Measurements from ENCODE around the gene ALK.

The ALK gene

DNA sequence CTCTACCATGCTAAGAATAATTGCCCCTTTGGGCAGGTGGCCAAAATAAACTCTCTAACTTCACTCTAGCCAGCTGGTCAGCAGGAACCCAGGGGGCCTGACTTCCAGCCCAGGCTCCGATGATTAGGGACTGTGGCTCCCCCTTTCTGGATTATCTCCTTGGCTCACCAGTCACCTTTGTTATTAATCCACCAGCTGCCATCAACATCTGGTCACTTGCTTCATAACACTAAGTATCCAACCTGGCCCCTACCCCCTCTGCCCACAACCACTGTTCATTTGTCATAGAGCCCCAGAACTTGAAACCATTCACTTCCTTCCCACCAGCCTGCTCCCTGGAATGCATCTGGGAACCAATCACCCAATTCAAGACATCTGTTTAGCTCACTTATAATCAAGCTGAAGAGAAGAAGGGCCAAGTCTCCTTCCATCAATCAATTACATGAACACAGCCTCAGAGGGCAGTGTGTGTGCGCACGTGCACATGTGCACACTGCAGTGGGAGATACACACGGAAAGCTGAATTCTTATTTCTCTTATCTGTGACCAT lies 215.1 kb downstream of the ALK start:
- no peak for DNase-seq

DNA sequence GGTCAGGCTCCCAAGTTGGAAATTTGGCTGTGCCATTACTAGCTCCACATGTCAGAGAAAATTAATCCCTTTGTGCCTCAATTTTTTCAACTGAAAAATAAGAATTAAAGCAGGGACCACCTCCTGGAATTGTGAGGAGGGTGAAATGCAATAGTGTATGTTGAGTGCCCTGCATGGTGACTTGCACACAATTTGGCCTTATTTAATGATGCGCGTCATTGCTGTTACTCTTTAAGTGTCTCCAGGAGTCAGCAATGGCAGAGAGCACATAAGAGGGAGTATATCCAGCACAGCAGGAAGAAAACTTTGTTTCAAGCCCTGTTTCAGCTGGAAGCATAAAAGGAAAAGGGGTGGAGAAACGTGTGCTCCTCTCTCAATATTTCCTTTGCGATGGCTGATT lies 215.8 kb downstream of the ALK start:
- DNase-seq, result no peak

DNA sequence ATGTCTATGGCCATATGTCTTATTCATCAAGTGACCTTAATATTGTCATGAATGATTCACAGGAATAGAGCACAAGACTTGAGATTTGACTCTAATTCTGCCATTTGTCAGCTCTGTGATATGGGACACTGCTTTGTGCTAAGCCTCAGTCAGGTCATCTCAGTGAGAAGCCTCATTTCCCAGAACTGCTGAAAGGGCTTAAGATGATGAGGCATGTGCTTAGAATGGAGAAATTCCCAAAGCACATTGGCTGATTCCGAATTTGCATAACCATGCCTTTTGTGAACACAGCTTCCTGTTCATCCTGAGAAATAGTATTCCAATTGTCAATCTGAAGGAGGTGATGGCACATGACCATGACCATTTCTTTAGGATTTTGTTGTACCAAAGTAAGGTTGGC lies 218.1 kb downstream of the ALK start:
- no peak for DNase-seq

DNA sequence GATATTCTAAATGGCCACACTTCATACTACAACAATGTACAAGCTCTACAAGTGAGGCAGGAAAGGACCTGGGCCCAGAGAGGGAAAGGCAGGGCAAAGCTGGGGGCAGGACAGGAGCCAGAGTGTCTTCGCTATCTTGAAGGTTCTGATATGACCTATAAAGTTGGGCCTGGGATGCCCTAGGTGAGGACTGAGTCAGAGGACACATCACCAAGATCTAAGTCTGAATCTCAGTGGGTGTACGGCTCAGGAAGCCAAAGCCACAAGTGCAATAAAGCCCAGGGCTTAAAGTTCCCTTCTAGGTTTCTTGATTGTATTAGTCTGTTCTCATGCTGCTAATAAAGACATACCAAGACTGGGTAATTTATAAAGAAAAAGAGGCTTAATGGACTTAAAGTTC lies 219.1 kb downstream of the ALK start:
- DNase-seq, result no peak

DNA sequence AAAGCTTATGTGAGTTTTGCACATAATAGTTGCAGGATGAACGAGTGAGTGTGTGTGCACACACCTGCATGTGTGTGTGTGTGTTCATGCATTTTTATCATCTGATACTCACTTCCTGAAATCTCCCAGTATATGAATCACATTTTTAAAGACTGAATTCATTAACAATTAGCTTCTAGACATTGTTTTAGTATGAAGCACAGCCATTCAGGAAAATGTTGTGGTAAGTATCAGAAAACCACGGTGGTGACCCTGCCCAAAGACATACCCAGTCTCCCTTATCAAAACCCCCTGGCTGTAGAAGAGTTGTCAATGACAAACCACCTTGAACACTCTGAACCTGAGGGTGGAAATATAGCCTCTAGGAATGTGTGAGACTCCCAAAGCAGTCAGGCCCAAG lies 220.8 kb downstream of the ALK start:
- no peak for DNase-seq

DNA sequence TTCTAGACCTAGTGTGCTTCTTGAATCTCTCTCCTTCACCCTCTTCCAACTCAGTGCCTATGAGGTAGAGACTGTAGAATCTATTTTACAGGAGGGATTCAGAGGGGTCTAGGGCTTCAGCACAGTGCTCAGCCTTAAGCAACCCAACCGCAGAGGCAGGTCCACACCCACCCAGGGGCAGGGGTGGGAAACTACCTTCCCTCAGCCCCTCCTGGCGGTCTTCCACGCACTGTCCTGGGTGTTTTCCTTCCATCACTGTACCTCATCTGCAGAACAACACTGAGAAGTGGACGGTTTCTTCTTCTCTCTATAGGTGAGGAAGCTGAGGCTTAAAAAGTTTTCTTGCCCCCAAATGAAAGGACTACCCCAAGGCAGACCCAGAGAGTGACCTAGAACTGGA lies 222.3 kb downstream of the ALK start:
- no peak for DNase-seq

DNA sequence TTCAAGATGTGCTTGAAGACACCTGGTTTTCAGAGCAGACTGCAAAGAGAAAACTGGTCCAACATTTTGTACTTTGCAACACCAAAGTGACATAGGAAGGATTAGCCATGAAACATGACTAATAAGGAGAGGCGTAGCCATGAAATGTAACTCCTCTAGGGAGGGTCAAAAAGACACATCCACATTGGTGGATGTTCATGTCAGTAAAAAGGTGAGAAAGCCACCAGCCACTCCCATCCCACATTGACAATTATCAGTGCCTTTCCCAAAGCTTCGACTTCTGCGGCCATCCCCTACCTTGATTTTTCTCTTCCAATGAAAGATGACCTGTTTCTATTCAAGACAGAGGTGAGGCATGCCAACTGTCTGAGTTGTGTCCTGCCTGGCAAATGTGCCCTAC lies 223.2 kb downstream of the ALK start:
- DNase-seq, result no peak

DNA sequence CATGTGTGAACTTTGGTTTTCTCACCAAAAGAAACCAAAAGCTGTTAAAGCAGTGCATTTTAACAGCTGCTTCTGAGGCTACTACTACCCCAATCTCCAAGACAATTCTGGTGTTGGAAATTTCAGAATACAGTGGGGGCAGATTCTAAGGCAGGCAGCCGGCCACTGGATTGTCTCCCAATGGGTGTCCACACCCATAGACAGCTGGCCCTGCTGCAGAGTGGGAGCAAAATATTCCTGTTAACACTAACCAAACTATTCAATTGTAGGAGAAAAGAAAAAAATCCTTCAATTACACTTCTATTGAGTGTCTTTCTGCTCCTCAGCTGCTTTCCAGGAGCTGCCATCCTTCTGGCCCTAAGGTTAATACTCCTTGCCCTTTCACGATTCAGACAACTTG lies 223.7 kb downstream of the ALK start:
- DNase-seq, result no peak

DNA sequence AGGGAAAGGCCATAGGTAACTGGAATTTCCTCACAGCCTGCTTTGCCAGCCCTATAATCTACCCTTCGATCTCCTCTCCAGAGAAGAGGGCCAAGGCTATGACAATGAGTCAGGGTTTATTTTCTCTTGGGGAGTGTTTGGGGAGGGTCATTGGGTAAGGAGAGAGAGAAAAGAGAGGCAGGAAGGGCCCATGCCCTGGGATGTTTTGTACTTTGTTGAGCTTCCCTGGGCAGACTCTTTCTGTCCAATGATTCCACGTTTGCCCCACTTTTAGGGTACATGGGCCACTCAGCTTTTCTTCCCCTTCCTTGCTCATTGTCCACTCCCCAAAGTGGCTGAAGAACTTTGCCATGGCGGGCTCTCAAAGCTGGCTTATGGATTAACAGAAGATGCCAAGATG lies 224.2 kb downstream of the ALK start:
- no peak for DNase-seq

DNA sequence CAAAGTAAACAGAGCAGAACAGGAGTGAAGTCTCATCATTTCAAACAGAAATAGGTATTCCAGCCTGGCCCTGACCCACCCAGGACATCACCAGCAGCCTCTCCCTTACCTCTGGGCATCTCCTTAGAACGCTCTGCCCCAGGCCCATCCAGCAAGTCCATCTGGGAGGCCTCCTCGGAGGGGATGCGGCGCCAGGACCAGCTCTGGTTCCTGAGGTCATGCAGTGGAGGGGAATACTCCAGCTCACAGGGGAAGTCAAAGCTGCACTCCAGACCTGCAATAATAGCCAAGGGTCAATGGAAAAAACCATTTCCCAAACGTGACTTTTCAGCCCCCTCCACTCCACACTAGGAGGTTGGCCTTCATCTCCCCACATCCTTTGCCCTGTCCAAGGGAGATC lies 226.6 kb downstream of the ALK start:
- no peak for DNase-seq

DNA sequence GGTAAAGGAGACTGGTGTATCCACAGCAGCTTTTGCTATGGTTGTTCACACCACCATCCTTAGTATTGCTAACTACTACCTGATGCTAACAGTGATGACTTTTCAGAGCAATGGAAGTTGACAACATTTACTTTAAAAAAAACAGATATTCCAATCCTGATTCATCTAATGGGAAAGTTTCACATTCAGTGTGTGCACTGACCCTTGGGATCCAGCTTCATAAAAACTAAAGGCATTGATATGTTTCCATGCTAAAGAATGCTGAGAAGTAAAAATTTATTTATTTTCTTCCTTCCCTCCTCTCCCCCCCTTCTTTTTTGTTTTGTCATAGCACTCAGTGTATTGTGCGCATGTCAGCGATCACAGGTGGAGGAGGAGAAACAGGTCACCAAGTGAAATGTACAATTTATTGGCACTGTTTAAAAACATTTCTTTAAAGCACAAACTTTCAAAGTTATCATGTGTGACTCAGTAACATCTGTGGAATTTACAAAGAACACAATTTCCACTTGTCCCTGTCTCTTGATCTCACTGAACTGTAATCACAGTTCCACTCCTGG lies 229.9 kb downstream of the ALK start:
- no peak for DNase-seq

DNA sequence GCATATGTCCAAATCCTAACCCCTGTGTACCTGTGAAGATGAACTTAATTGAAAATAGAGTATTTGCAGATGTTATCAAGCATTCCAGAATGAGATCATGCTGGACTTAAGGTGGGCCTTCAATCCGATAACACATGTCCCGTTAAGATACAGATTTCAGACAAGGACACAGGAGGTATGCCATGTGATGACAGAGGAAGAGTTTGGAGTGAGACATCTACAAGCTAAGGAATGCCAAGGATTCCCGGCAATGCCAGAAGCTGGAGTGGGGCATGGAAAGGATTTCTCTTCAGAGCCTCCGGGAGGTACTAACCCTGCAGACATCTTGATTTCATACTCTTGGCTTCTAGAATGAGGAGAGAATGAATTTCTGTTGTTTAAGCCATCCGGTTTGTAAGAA lies 231.7 kb downstream of the ALK start:
- DNase-seq, result no peak

DNA sequence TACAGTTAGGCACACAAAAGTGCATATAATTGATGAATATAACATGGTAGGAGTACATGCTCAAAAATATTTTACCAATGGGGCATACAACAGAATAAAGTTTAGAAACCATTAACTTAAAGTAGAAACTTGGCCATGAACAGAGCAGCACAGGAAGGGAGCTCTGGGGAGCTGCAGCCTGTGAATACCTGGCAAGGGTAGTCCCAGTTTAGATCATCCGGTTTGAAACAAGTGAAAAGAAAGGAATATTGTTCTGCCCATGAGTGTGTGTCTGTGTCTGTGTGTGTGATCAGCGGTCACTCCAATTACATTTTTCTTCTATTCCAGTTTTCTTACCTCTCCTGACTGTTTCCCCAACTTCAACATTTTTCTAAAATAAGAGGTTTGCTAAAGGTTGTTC lies 233.0 kb downstream of the ALK start:
- DNase-seq, result no peak

DNA sequence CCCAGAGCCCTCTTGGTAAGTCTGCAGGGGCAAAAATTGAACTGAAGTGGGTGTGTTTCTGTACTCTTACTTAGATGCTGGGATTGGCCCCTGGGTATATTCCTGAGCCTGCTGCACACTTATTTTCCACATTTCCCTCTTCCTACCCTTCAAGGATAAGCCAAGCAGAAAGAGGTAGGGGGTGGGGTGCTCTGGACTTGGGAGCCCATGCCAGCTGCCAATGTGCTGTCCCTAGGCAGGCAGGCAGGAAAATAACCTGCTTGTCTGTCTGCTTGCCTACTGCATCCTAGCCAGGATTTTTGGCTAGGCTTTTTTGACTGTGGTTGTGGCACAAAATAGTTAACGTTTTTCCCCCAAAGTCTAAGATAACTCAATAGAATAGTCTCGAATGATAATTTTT lies 234.3 kb downstream of the ALK start:
- no peak for DNase-seq

DNA sequence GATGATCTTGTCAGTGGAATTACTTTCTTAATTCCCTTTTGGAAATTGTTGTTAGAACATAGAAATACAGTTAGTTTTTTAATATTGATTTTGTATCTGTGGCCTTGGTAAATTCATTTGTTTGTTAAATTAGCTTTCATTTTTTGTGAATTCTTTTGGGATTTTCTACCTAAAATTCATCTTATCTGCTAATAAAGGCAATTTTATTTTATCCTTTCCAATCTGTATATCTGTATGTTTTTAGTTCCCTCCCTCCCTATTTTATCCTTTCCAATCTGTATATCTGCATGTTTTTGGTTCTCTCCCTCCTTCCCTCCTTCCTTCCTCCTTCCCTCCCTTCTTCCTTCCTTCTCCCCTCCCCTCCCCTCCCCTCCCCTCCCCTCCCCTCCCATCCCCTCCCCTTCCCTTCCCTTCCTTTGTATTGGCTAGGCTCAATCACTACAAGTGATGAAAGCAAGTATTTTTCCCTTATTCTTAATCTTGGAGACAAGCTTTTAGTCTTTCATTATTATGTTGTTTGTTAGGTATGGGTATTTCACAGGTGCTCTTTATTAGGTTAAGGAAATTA lies 244.4 kb downstream of the ALK start:
- no peak for DNase-seq

DNA sequence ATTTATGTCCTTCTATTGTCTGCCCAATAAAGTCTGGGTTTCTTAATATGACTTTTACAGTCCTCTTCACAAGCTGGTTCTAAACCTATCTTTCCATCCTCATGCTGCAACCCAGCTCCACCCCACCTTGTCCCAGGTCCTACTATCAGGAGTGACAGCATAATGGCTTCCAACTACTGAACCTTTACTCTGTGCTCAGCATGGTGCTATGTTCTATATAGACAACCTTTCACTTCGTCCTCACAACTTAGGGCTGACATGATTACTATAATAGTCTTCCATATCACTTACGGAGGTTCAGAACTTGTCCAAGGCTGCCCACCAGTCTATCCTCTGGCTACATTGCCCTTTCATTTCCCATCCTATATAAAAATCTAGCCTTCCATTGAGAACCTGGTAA lies 256.8 kb downstream of the ALK start:
- no peak for DNase-seq

DNA sequence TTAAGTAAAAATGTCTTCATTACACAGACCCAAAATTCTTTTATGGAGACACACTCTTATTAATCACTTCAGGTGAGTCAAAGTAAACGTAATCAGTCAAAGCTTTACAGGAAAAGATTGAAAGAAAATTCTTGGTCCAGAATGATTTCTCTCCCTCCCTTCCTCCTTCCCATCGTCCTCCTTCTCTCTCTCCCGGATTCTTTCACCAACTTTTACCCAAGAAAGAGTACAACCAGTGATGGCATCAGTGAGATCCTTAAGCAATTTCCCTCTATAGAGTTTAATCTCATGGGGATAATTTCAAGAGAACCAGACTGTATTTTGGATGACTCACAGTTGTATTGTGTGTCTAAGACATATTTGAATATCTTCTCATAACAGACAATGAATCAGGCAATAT lies 258.1 kb downstream of the ALK start:
- DNase-seq, result no peak

DNA sequence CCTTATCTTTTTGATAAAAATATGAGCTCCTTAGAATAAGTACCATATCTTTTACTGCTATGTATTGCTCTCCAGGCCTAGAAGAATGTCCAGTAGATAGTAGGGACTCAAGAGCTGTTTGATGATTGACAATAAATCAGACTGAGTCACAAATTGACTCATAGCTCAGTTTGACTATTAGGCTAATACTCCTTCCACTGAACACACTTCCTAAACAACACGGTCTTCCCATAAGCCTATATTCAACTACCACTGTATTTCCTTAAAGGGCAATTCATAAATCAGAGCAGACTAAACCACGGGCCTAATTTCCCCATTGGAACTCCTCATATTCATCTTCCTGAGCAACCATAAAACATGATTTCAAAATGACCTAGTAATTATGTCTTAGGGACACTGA lies 258.5 kb downstream of the ALK start:
- no peak for DNase-seq

DNA sequence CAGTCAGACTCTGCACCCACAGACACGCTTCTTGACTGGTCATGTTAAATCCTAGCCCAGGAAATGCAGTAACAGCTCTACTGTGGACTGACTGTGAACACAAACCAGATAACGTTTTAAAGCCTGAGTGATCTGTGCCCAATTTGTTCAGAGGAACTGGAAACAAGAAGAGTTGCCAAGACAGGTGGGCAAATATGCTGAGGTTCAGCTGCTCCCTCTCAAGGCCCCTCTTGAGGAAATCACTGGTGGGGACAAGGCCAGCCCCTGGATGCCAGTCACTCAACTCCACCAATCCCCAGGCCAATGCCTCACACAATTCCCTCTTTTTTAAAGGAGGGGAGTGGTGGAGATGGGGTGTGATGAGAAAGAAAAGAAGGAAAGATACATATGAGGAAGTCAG lies 261.2 kb downstream of the ALK start:
- DNase-seq, result no peak

DNA sequence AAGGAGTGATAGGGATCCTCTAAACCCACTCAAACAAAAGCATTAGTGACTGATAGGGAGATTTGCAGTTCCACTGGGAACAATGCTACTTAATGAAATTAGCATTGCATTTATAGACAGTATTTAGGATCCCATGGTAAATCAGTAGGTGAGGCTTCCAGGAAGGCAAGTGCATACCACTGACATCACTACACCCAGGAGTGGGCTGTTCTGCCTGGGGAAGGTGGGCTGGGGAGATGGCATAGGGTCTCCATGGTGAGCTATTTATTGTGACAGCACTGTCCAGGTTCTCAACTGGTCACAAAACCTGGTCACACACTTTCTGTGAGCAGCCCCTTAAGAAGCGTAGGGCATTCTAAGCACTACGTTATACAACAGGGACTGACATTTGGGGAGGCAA lies 262.2 kb downstream of the ALK start:
- no peak for DNase-seq

DNA sequence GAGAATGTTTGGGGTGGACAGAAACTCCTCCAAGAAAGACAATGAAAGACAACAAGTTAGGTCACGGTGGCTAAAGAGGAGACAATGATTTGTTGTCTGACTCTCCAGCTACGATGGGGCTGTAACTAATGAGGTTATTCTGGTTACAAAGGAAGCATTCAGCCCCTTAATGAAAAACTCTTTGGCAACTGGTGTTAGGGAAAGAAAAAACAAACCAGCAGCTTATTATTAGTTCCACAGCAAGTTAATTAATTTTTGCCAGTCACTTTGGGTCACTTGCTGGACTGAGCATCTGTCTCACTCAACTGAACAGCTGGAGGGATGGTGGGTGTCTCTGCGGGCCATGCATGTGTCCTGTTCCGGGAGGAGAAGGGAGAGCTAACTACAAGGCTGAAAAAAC lies 263.7 kb downstream of the ALK start:
- DNase-seq, result no peak

DNA sequence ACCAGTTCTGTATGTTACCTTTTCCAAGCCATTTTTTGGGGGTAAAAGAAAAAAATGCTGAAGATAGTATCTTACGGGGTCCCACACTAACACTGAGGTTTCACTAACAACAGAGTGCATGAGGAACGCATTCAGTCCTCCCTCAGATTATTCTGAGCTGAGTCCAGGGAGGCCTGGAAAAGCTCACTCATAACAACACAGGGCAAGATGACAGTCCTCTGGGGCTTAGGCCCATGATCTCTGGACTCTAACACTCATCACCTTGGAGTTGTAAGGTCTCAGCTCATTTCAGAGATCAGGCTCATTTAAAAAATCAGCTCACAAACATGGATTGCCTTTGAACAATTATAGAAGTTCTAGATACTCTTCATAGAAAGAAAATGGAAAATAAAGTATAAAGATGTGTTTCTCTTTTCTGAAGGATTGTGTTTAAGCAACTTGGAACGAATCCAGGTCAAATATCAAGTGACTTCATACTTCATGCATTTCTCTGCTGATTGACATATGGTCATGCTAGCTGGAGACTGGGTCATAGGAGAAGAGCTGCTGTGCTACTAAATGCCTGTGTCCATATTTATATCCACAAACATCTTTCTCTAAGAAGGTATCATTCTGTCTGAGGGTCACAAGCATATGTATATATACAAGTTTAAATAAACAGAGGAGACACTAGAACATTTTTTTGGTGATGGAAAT lies 265.8 kb downstream of the ALK start:
- no peak for DNase-seq

DNA sequence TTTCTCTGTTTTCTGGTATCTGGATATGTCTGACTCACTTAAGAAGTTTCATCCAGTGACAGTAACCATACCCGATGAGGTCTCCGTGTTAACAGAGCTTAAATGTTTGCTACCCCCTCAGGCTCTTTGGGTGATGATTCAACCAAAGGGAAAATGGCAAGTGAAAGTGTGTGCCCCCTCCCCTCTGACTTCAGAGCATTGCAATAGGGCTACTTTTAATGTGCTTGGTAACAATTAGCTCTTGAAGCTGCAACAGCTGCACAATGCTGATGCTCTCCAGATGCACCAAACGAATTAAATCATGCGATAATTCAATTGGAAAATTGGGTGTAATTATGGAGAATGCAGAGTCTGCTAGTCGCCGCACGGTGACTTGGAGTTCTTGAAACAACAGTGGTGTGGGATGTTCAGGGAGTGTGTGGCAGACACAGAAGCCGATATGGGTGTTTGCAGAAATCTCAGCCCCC lies 270.7 kb downstream of the ALK start:
- DNase-seq, result no peak

DNA sequence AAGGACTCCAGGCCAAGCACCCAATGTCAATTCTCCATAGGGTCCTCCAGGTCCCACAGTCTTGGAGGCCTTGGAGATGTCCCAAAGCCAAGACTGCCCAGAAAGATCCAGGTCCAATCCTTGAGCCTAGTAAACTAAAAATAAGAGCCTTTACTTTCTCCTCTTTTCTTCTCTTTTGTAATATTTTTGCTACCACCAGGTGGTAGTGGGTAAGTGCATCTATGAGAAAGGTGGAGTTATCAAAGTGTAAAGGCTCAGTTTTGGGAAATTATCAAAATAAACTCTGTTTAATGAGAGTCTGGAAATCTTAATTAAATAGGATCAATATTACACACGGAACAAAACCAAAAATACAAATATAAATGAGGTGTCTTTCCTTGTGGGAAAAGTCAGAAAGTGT lies 276.4 kb downstream of the ALK start:
- no peak for DNase-seq

DNA sequence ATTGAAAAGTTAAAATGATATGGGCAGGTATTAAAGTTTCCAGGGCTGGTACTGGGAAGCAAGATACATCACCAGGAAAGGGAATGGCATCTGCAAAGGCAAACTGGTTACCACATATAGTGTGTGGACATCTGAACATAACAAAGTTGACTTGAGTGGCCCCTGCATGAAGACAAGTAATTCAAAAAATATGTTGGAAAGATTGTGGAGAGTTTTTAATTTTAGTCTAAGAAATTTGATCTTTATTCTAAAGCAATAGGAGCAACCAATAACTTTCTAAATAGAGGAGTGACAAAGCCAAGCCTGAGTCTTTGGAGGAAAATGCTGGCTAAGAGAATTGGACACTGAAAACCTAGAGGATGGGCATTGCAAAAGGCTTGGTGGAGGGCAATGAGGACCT lies 278.2 kb downstream of the ALK start:
- no peak for DNase-seq
